Urinary bladder (tissue), 4 donors: ENCODE measurements around the gene LRPPRC. TPM values are rescaled to one million over a fixed set of nuclear protein-coding genes. Genes with fewer than 3 reads are reported as not detected.

Experiments
- DNase-seq: peaks from one replicate; pipeline ENCODE4 v3.0.0-alpha.2; 2015; ENCODE audit errors: extremely low spot score
- H3K27ac ChIP-seq: one replicate; pipeline ENCODE4 v1.5.1; 2013; ENCODE audit warnings: low read depth, mild to moderate bottlenecking, moderate library complexity
- H3K36me3 ChIP-seq: one replicate; pipeline ENCODE4 v1.6.1; 2013; ENCODE audit warnings: mild to moderate bottlenecking, moderate library complexity; ENCODE audit not compliant: insufficient read depth
- H3K4me1 ChIP-seq: one replicate; pipeline ENCODE4 v1.6.1; 2013; ENCODE audit warnings: mild to moderate bottlenecking, moderate library complexity; ENCODE audit not compliant: insufficient read depth
- H3K4me3 ChIP-seq: one replicate; pipeline ENCODE4 v1.5.1; 2013; ENCODE audit warnings: low read depth, low read length
- WGBS: extraction: QIAGEN DNeasy Blood & Tissue Kit; methylation state at CpG from one replicate; pipeline ENCODE4 v1.1.7; 2013; 5-methylcytosine and 5-hydroxymethylcytosine counted together
- polyA plus RNA-seq: library from polyadenylated mRNA; stranded (reverse); fragments of 200-250 nt; gene quantifications from one replicate; pipeline ENCODE4 v1.2.3, GENCODE V29; 2013
- total RNA-seq: library from RNA; depleted of rRNA; stranded (reverse); fragments of >200 nt; gene quantifications from one replicate; pipeline ENCODE4 v1.2.3, GENCODE V29; 2014
- donor health status: healthy with polysubstance abuse.
- donor health status: healthy.

The LRPPRC gene
- total and polyA plus RNA-seq, 2 donors, result 41.5 to 87.6 TPM

- Histone ChIP-seq H3K27ac (no peak overlapping the region), H3K36me3 (peaks cover 2% of the 10 kb centered on the region), H3K4me3 (no peak overlapping the region), H3K4me1 (no peaks in the 10 kb centered on the region)
- WGBS, result 90% methylated on average over 3 of the region's 3 CpGs
- no peak for DNase-seq
These were observed 47.4 kb downstream of the LRPPRC start for GRCh38 chr2:43948370-43948769.

GRCh38 chr2:43946685-43947084 lies 49.1 kb downstream of the LRPPRC start:
- 95% methylated on average over 4 of the region's 4 CpGs for WGBS
- no peaks in the 10 kb centered on the region for H3K4me1 ChIP-seq
- H3K36me3 ChIP-seq, result peaks cover 2% of the 10 kb centered on the region

GRCh38 chr2:43945439-43945838 lies 50.4 kb downstream of the LRPPRC start:
- no peak for DNase-seq
- Histone ChIP-seq H3K36me3 (peaks cover 2% of the 10 kb centered on the region), H3K4me3 (no peak overlapping the region), H3K4me1 (no peaks in the 10 kb centered on the region), H3K27ac (no peak overlapping the region)
- 91% methylated on average over 3 of the region's 3 CpGs for WGBS

More at GRCh38 chr2:43946685-43947084, 49.1 kb downstream of the LRPPRC start:
- no peak for DNase-seq
- no peak overlapping the region for H3K4me3 ChIP-seq
- no peak overlapping the region for H3K27ac ChIP-seq

- Histone ChIP-seq H3K36me3 (peaks cover 3% of the 10 kb centered on the region), H3K27ac (no peak overlapping the region), H3K4me3 (no peak overlapping the region), H3K4me1 (no peaks in the 10 kb centered on the region)
- no peak for DNase-seq
- WGBS, result 79% methylated on average over 3 of the region's 3 CpGs
These were observed 50.9 kb downstream of the LRPPRC start for GRCh38 chr2:43944915-43945314.

- WGBS, result 51% methylated on average over 5 of the region's 5 CpGs
- Histone ChIP-seq H3K36me3 (peaks cover 4% of the 10 kb centered on the region), H3K4me3 (no peak overlapping the region), H3K4me1 (no peaks in the 10 kb centered on the region), H3K27ac (no peak overlapping the region)
- no peak for DNase-seq
These were observed 51.9 kb downstream of the LRPPRC start for GRCh38 chr2:43943809-43944452.

GRCh38 chr2:43943323-43943722 lies 52.5 kb downstream of the LRPPRC start:
- WGBS, result 94% methylated on average over 1 of the region's 1 CpG
- H3K27ac ChIP-seq, result no peak overlapping the region
- no peaks in the 10 kb centered on the region for H3K4me1 ChIP-seq
- no peak overlapping the region for H3K4me3 ChIP-seq
- H3K36me3 ChIP-seq, result peaks cover 4% of the 10 kb centered on the region
- no peak for DNase-seq

GRCh38 chr2:43942881-43943280 lies 52.9 kb downstream of the LRPPRC start:
- Histone ChIP-seq H3K27ac (no peak overlapping the region), H3K4me3 (no peak overlapping the region), H3K36me3 (peaks cover 2% of the 10 kb centered on the region), H3K4me1 (no peaks in the 10 kb centered on the region)
- DNase-seq, result no peak
- whole genome bisulfite sequencing, result 97% methylated on average over 1 of the region's 1 CpG

- no peak for DNase-seq
- Histone ChIP-seq H3K36me3 (peaks cover 2% of the 10 kb centered on the region), H3K4me3 (no peak overlapping the region), H3K27ac (no peak overlapping the region), H3K4me1 (no peaks in the 10 kb centered on the region)
- 66% methylated on average over 4 of the region's 4 CpGs for WGBS
These were observed 53.8 kb downstream of the LRPPRC start for GRCh38 chr2:43941966-43942365.

- Histone ChIP-seq H3K27ac (no peak overlapping the region), H3K4me1 (no peaks in the 10 kb centered on the region), H3K4me3 (no peak overlapping the region), H3K36me3 (peaks cover 2% of the 10 kb centered on the region)
- WGBS, result 71% methylated on average over 3 of the region's 3 CpGs
- DNase-seq, result no peak
These were observed 54.4 kb downstream of the LRPPRC start for GRCh38 chr2:43941359-43941758.

- Histone ChIP-seq H3K36me3 (peaks cover 2% of the 10 kb centered on the region), H3K4me3 (no peak overlapping the region), H3K4me1 (no peaks in the 10 kb centered on the region), H3K27ac (no peak overlapping the region)
- DNase-seq, result no peak
- WGBS, result 95% methylated on average over 6 of the region's 6 CpGs
These were observed 56.0 kb downstream of the LRPPRC start for GRCh38 chr2:43939695-43940256.

- Histone ChIP-seq H3K4me1 (no peaks in the 10 kb centered on the region), H3K27ac (no peak overlapping the region), H3K4me3 (no peak overlapping the region), H3K36me3 (peaks cover 5% of the 10 kb centered on the region)
- DNase-seq, result no peak
- WGBS, result 64% methylated on average over 3 of the region's 3 CpGs
These were observed 58.4 kb downstream of the LRPPRC start for GRCh38 chr2:43937269-43937820.

GRCh38 chr2:43934567-43934966 lies 61.2 kb downstream of the LRPPRC start:
- WGBS, result 92% methylated on average over 4 of the region's 4 CpGs
- peaks cover 4% of the 10 kb centered on the region for H3K36me3 ChIP-seq

GRCh38 chr2:43931293-43931692 lies 64.5 kb downstream of the LRPPRC start:
- H3K36me3 ChIP-seq, result peaks cover 4% of the 10 kb centered on the region
- no peak overlapping the region for H3K27ac ChIP-seq
- WGBS, result 98% methylated on average over 3 of the region's 3 CpGs
- H3K4me1 ChIP-seq, result no peaks in the 10 kb centered on the region
- H3K4me3 ChIP-seq, result no peak overlapping the region
- no peak for DNase-seq

More at GRCh38 chr2:43934567-43934966, 61.2 kb downstream of the LRPPRC start:
- no peak overlapping the region for H3K27ac ChIP-seq
- DNase-seq, result no peak
- no peaks in the 10 kb centered on the region for H3K4me1 ChIP-seq
- no peak overlapping the region for H3K4me3 ChIP-seq

GRCh38 chr2:43927442-43927841 lies 68.3 kb downstream of the LRPPRC start:
- no peak for DNase-seq
- Histone ChIP-seq H3K4me1 (no peaks in the 10 kb centered on the region), H3K27ac (no peak overlapping the region), H3K36me3 (peaks cover 2% of the 10 kb centered on the region), H3K4me3 (no peak overlapping the region)
- WGBS, result 90% methylated on average over 4 of the region's 4 CpGs
